ENCODE data around the gene SBSN.
A peak's percentile ranks its signal among the peaks of the same experiment; 100 is the strongest.

SBSN gene

GRCh38 chr19:35553385-35554000, 25.4 kb upstream of the SBSN start:
- DNase-seq = no peak

GRCh38 chr19:35552534-35553384, 24.6 kb upstream of the SBSN start:
- DNase-seq = no peak

- no peak for DNase-seq
Measured at GRCh38 chr19:35551091-35551810, 23.1 kb upstream of the SBSN start.

- DNase-seq = no peak
Measured at GRCh38 chr19:35549879-35550523, 21.9 kb upstream of the SBSN start.

GRCh38 chr19:35549174-35549788, 21.2 kb upstream of the SBSN start:
- peak; percentile 19 for DNase-seq

GRCh38 chr19:35546532-35546931, 18.4 kb upstream of the SBSN start:
- no peak for DNase-seq

GRCh38 chr19:35545855-35546381, 17.8 kb upstream of the SBSN start:
- DNase-seq = no peak

GRCh38 chr19:35545001-35545854, 17.1 kb upstream of the SBSN start, which contains the start of gene TMEM147:
TSS of gene TMEM147 (plus strand) at chr19:35545626. CDS start at chr19:35545740, 114 bp downstream.
- DNase-seq = peak; percentile 80

GRCh38 chr19:35544110-35544802, 16.1 kb upstream of the SBSN start:
- DNase-seq = no peak

GRCh38 chr19:35543280-35544109, 15.4 kb upstream of the SBSN start:
- no peak for DNase-seq

- DNase-seq = no peak
Measured at GRCh38 chr19:35542209-35542608, 14.1 kb upstream of the SBSN start.

GRCh38 chr19:35540356-35540927, 12.3 kb upstream of the SBSN start:
- no peak for DNase-seq

- DNase-seq = no peak
Measured at GRCh38 chr19:35539850-35540249, 11.7 kb upstream of the SBSN start.

- DNase-seq = no peak
Measured at GRCh38 chr19:35539314-35539713, 11.2 kb upstream of the SBSN start.

GRCh38 chr19:35534803-35535480, 6.8 kb upstream of the SBSN start:
- no peak for DNase-seq

- DNase-seq = peak; percentile 53
Measured at GRCh38 chr19:35533822-35534392, 5.8 kb upstream of the SBSN start.

GRCh38 chr19:35533201-35533821, 5.2 kb upstream of the SBSN start, which contains the start of gene GAPDHS:
TSS of gene GAPDHS (plus strand) at chr19:35533456. CDS start at chr19:35533528, 72 bp downstream.
- no peak for DNase-seq

- DNase-seq = no peak
Measured at GRCh38 chr19:35531291-35531690, 3.2 kb upstream of the SBSN start.
